ENCODE results near the gene EIPR1.
"Not testable (repeated sequence)": the region's sequence is repeated elsewhere in the genome, so short reads cannot be mapped to it uniquely, and the experiment has no call there.

EIPR1 gene

DNA sequence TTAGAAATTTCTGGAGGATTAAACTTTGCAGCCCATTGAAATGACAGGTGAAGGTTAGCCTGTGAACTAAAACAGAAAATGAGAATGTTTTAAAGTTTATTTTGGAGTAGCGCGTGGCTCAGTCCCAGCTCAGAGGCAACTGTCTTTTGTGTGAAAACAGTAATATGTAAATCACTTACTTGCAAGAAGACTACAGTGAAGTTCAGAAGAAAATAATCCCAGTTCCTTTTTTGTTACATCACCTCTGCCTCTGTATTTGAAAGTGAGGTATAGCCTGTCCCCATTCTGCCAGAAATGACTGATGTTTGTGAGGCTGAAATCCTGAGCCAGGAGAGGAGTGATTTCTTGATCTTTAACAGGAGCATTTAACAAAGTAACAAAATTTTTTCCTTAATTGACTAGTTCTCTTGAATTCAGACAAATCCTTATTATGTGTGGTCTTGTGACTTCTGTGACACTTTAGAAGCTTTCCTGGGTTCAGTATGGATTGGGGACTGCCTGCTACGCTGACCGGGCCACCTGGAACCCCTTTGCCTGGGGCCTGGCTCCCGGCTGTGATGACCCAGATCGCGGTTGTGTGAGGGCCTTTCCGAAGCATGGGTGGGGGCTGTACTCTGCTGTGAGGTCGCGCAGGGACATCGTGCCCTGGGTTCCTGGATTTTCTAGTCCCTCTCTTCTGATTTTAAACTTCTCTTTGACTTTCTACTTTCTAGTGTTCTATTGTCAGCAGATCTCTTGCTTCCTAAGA, 26.1 kb upstream of the EIPR1 start:
- DNase-seq (ENCODE audit: low read depth) = no peak

DNA sequence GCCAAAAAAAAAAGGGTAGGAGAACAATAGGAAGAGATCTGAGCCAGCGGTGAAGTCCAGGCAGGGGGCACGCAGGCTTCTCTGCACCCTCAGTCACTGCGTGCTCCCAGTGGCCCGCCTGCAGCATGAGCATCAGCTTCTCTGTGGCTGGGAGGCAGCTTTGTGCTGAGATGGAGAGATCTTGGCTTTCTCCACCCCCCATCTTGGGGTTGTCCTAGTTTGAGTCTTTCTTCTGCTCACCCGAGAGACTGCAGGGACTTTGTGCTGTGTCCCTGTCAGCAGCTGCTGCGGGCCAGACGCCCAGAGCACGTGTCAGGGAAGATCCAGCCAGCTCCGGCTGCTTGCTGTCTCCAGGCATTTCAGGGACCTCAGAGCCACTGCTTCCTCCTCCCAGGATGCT, 22.2 kb upstream of the EIPR1 start:
- no peak for DNase-seq (ENCODE audit: low read depth)

DNA sequence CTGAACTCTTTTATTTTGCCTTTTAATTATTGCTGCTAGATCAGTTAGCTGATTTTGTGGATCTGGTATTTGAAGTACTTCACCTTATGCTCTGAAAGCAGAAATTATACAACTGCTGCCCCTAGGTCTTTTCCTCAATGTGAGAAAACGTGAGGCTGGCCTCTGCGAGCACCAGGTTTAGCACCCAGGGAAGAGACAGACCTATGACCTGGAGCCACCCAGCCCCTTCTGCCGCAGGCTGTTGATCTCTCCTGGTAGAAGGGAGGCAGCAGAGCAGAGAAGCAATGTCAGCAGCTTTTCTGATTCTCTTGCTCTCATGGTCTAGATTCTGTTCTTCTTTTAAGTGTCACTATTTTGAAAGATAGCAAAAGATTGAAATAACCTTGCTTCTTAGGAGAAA, 21.8 kb upstream of the EIPR1 start:
- DNase-seq (ENCODE audit: low read depth) = no peak

DNA sequence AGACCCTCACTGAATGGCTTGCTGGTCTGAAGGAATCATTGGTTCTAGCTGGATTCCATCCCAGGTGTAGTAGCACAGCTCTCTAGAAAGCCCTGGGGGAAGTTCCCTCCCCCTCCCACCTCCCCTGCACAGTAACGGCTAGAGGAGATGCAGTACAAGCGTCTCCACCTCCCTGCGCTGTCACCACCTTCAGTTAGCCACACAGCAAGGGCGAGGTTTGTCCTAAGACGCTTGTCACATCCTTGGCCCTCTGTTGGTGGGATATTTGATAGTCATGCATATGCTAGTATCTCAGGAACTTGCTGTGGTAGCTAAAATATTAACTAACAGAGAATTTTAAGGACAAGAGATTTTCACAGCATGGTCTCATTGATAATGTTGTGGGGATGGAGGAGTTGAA, 21.2 kb upstream of the EIPR1 start:
- no peak for DNase-seq (ENCODE audit: low read depth)

DNA sequence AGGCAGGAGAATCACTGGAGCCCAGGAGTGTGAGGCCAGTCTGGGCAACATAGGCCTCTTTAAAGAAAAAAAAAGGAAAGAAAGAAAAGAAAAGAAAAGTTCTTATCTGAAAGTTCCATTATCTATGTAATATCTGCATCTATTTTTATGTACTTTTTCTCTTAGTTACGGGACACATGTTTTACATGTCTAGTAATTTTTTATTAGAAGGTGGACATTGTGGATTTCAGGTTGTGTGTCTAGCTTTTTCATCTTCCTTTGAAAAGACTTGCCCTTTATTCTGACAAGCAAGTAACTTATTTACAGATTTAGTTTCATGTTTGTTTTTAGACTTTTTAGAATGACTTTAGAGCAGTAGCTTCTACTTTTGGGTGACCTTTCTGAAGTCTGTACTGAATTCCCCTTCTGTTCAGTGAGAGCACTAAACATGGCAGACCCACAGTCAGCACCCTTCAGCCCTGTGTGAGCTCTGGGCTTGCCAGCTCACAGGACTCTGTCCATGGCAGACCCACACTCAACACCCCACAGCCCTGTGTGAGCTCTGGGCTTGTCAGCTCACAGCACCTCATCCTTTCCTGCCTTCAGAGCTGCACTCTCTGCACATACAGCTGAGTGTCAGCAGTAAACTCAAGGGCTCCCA, 19.4 kb upstream of the EIPR1 start:
- no peak for DNase-seq (ENCODE audit: low read depth)

- no peak for DNase-seq (ENCODE audit: low read depth)
Measured at GRCh38 chr2:3392216-3392615, 14.6 kb upstream of the EIPR1 start.

DNA sequence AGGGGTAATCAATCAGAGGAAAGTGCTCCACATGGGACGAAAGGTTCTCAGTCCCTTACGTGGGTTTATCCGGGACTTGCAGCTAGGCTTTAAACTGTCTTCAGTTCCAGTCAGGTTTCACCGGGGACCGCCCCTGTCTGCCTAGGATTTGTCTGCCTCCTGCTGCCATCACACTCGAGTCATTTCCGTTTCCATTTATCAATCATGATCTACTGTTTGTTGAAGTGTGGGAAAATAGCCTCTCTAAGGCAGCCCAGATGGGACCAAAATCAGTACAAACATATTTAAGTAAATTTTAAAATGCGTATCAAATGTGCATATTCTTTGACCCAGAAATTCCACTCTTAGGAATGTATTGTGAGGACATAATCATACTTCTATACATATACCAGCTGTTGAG, 12.4 kb upstream of the EIPR1 start:
- DNase-seq (ENCODE audit: low read depth) = no peak

DNA sequence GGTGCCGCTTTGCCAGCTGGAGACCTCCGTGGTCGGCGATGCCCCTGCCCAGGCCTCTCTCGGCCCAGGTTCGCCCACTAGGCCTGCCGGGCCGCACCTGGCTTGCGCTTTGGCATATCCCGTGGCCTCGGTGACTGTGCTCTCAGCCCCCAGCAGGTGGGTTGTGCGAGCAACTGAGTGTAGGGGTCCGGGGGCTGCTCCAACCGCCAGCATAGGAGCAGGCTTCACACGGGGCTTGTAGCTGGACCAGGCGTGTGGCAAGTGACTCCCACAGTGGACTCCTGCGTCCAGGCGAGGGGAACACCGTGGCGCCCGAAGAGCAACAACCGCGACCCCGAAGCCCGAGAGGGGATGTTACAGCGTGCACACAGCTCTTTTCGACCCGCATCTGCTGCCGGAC, 11.6 kb upstream of the EIPR1 start:
- no peak for DNase-seq (ENCODE audit: low read depth)

DNA sequence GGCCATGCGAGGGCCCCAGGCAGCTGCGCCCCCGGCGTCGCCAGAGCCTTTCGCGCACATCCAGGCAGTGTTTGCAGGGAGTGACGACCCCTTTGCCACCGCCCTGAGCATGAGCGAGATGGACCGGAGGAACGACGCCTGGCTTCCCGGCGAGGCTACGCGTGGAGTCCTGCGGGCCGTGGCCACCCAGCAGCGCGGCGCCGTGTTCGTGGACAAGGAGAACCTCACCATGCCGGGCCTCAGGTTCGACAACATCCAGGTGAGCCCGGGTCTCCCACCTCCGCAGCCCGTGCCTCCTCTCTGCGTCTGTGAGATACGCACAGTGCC, 10.8 kb upstream of the EIPR1 start:
- no peak for DNase-seq (ENCODE audit: low read depth)

- DNase-seq (ENCODE audit: low read depth) = no peak
Measured at GRCh38 chr2:3387644-3388411, 10.2 kb upstream of the EIPR1 start.

- DNase-seq (ENCODE audit: low read depth) = no peak
Measured at GRCh38 chr2:3387011-3387410, 9.4 kb upstream of the EIPR1 start.

- DNase-seq (ENCODE audit: low read depth) = no peak
Measured at GRCh38 chr2:3386448-3386958, 8.9 kb upstream of the EIPR1 start.

- DNase-seq (ENCODE audit: low read depth) = peak; percentile 88
Measured at GRCh38 chr2:3379647-3380534, 2.3 kb upstream of the EIPR1 start, which contains the start of gene TRAPPC12. Gene TRAPPC12 (plus strand): TSS chr2:3379694. CDS start chr2:3387624, 7,930 bp downstream.

DNA sequence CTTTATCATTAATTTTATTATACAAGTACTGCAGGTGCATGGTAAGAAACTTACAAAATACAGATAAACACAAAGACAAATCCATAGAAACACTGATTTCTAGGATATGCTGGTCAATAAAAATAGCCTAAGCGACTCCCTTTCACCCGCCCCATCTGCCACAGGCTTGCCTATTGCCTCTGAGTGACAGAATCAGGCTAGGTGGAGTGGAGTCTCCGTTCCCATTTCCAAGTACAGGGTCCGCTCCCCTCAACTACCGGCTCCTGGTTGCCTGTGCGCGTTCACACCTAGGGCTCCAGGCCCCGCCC, 1.7 kb upstream of the EIPR1 start:
- DNase-seq (ENCODE audit: low read depth) = no peak

DNA sequence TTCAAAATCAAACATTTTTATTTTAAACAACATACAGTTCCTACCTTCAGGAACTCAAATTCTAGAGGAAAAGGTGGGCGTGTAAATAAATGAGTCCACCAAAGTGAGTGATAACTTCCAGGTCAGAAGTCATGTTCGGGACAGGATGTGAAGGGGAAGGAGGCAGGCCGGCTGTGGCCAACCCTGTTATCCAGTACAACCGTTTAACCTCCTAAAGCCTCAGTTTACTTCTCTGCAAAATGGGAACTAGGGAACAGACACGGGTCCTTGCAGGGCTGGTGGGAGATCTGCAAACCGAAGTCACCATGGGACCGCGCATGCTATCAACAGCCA, 373 bp downstream of the EIPR1 start:
- DNase-seq (ENCODE audit: low read depth) = no peak

GRCh38 chr2:3376821-3377220, 797 bp downstream of the EIPR1 start:
- no peak for DNase-seq (ENCODE audit: low read depth)

DNA sequence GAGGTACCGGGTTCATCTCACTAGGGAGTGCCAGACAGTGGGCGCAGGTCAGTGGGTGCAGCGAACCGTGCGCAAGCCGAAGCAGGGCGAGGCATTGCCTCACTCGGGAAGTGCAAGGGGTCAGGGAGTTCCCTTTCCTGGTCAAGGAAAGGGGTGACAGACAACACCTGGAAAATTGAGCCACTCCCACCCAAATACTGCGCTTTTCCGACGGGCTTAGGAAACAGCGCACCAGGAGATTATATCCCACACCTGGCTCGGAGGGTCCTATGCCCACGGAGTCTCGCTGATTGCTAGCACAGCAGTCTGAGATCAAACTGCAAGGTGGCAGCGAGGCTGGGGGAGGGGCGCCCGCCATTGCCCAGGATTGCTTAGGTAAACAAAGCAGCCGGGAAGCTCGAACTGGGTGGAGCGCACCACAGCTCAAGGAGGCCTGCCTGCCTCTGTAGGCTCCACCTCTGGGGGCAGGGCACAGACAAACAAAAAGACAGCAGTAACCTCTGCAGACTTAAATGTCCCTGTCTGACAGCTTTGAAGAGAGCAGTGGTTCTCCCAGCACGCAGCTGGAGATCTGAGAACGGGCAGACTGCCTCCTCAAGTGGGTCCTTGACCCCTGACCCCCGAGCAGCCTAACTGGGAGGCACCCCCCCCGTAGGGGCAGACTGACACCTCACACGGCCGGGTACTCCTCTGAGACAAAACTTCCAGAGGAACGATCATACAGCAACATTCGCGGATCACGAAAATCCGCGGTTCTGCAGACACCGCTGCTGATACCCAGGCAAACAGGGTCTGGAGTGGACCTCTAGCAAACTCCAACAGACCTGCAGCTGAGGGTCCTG, 8.1 kb downstream of the EIPR1 start:
- not testable (repeated sequence) for DNase-seq (ENCODE audit: low read depth)

DNA sequence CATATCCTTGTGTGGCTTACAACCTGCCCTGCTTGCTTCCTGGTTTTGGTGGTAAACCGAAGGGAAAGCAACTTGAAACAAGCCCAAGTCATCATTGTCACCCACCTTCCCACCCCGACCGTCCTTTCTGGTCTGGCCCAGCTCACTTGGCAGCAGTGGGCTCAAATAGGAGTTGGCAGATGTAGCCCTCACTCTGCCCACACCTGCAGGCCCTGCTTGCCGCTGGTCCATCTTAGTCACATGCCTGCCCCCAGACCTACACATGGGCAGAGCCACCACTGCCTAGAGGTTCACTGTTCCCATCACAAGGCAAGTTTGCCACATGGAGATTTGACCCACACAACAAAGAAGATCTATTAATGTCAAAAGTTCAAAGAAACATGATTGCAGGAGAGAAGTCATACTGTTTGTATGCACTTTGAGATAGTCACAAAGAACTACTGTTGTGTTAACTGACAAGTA, 9.3 kb downstream of the EIPR1 start:
- no peak for DNase-seq (ENCODE audit: low read depth)

DNA sequence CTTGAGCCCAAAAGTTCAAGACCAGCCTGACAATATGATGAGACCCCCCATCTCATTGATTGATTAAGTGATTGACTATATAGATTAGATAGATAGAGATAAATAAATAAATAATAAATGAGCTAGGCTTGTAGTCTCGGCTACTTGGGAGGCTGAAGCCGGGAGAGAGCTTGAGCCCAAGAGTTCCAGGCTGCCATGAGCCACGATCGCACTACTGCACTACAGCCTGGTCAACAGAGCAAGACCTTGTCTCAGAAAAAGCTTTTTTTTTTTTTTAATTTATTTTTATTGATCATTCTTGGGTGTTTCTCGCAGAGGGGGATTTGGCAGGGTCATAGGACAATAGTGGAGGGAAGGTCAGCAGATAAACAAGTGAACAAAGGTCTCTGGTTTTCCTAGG, 12.4 kb downstream of the EIPR1 start:
- DNase-seq (ENCODE audit: low read depth) = no peak

DNA sequence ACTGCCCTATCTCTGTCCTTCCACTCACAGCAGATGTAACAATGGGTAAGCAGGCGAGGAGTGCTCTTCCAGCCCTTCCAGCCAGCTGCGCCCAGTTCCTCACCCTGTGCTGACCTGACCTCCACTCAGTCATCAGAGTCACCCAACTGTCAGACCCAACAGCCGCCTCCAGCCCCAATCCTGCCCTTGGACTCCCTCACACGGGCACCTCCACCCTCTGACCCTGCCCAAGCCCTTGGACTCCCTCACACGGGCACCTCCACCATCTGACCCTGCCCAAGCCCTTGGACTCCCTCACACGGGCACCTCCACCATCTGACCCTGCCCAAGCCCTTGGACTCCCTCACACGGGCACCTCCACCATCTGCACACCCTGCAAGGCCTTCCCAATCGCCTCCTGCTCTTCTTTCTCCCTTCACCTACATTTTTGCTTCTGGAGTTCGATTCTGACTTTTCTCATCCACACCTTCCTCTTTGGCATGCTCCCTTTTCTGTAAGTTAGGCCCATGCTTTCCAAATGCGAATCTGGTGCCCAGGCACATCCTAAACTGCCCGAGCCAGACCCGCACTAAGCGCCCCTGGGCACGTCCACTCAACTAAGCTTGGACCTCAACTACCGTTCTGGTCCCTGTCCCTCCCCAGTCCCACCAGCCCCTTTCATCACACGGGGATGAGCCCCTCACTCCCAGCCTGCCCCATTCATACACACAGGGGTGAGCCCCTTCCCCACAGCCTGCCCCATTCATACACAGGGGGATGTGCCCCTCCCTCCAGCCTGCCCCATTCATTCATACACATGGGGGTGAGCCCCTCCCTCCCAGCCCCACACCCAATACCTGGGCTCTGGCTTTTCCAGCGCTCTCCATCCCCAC, 15.9 kb downstream of the EIPR1 start:
- no peak for DNase-seq (ENCODE audit: low read depth)
